ENCODE results near the gene CEP131. TPM values are rescaled to one million over a fixed set of nuclear protein-coding genes. Genes with fewer than 3 reads are reported as not detected.
"Not testable (repeated sequence)": the region's sequence is repeated elsewhere in the genome, so short reads cannot be mapped to it uniquely, and the experiment has no call there.

The CEP131 gene
- total RNA-seq, 4 donors from 2014 or later: 9.2 to 35.0 (median 20.9) TPM

DNA sequence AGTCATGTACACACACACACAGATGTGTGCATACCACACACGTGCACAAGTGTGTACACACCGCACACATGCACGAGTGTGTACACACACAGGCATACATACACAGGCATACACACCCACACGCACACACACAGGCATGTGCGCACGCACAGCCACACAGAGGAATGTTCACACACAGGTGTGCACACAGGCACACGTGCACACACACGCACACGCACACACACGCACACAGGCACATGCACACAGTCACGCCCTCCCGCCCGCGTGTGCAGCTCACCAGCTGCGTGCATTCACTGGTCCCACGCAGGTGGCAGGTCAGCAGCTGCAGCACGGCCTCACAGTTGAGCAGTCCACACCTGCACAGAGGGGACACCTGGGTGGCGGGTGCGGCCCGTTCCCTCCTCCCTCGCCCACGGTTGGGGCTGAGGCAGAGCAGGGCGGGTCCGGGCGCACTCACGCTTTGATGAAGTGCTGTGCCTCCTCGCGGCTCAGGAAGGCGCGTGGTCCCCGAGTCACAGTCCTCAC, 8.4 kb upstream of the CEP131 start:
- Histone ChIP-seq H3K27me3 (no peaks in the 10 kb centered on the region), H3K27ac (no peak overlapping the region), H3K9me3 (peaks cover 0 to 4% (median 0%) of the 10 kb centered on the region in 4 donors), H3K4me1 (peaks cover 0 to 7% (median 0%) of the 10 kb centered on the region in 4 donors), H3K36me3 (peaks cover 2 to 79% (median 16%) of the 10 kb centered on the region in 3 donors), H3K4me3 (no peak overlapping the region)
- WGBS, 2 donors: 83 to 92% methylated on average over 11 to 12 of the region's 31 CpGs
- TF ChIP-seq POLR2A (IDR thresholded peaks at IDR 0.05) (no peak), CTCF (IDR thresholded peaks at IDR 0.05) (no peak)
- no peak for DNase-seq (ENCODE audit: low spot score in 2 of 2)

GRCh38 chr17:81230043-81230820, 7.5 kb upstream of the CEP131 start:
- Histone ChIP-seq H3K27ac (no peak overlapping the region), H3K4me3 (no peak overlapping the region), H3K4me1 (peaks cover 0 to 3% (median 0%) of the 10 kb centered on the region in 4 donors), H3K9me3 (peaks cover 0 to 4% (median 0%) of the 10 kb centered on the region in 4 donors), H3K27me3 (no peaks in the 10 kb centered on the region), H3K36me3 (peaks cover 2 to 69% (median 16%) of the 10 kb centered on the region in 3 donors)
- WGBS, 2 donors: 86 to 92% methylated on average over 26 of the region's 26 CpGs
- DNase-seq (ENCODE audit: low spot score in 2 of 2): no peak
- TF ChIP-seq EP300 (IDR thresholded peaks at IDR 0.05) (no peak), CTCF (IDR thresholded peaks at IDR 0.05) (no peak), POLR2A (IDR thresholded peaks at IDR 0.05) (no peak)

DNA sequence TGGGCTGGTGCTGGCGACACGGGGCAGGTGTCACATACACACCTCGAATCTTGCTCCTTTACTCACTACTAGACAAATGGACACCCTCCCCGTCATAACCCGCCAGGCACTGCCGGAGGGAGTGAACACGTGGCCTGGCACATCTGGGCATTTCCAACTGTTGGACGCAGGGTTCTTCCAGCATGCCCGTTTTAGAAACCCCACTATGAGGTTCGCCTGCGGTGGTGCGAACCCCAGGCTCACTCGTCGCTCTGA, 6.8 kb upstream of the CEP131 start:
- Histone ChIP-seq H3K9me3 (peaks cover 0 to 4% (median 0%) of the 10 kb centered on the region in 4 donors), H3K4me3 (no peak overlapping the region), H3K27me3 (no peaks in the 10 kb centered on the region), H3K4me1 (no peaks in the 10 kb centered on the region), H3K27ac (no peak overlapping the region), H3K36me3 (peaks cover 2 to 66% (median 16%) of the 10 kb centered on the region in 3 donors)
- WGBS, 2 donors: 92 to 93% methylated on average over 13 to 14 of the region's 14 CpGs
- DNase-seq (ENCODE audit: low spot score in 2 of 2): no peak
- no peak for TF ChIP-seq POLR2A (IDR thresholded peaks at IDR 0.05)
- TF ChIP-seq EP300 (IDR thresholded peaks at IDR 0.05): no peak
- TF ChIP-seq CTCF (IDR thresholded peaks at IDR 0.05): no peak

DNA sequence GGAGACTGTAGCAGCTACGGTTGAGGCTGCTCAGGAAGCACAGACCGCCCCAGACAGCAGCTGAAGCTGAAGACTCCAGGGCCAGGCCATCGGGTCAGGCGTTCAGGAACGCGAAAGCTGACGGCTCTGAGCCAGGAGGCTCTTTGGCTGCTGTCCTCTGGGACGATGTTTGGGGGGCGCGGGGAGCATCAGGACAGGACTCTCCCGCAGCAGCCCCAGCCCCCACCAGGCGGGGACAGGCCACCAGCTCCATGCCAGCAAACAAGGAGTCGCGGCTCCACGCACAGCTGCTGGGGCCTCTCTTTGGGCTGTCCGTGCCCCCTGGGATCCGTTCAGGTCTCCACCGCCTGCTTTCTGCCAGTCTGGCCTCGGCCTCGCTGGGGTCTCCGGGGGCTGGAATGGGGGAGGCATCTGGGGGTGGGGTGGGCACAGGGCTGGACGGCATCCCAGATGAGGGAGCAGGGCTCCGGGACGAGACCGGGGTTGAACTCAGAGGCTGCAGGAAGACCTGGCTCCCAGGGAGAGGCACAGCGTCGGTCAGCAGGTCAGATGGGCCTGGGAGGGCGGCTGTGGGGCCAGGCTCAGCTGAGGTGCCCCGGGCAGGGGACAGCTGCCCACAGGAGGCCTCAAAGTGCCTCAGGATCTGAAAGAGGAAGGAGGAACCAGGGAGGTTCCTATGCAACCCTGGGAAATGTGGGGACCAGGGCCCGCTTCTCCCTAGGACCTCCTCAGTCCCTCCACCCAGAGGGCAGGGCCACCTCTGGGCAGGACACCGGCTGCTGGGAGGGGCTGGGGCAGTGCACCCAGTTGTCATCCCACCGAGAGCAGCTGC, 6.3 kb upstream of the CEP131 start:
- 72 to 75% methylated on average over 25 to 26 of the region's 32 CpGs for WGBS, 2 donors
- TF ChIP-seq POLR2A (IDR thresholded peaks at IDR 0.05) (no peak), EP300 (IDR thresholded peaks at IDR 0.05) (no peak)
- no peak overlapping the region for H3K4me3 ChIP-seq
- H3K4me1 ChIP-seq: no peaks in the 10 kb centered on the region
- peaks cover 0 to 4% (median 0%) of the 10 kb centered on the region in 4 donors for H3K9me3 ChIP-seq
- H3K27me3 ChIP-seq: no peaks in the 10 kb centered on the region
- peak overlapping the region in 1 of 4 donors; percentile 19 for H3K27ac ChIP-seq
- peaks cover 2 to 61% (median 16%) of the 10 kb centered on the region in 3 donors for H3K36me3 ChIP-seq
- no peak for DNase-seq (ENCODE audit: low spot score in 2 of 2)

GRCh38 chr17:81228420-81228819, 5.7 kb upstream of the CEP131 start:
- TF ChIP-seq POLR2A (IDR thresholded peaks at IDR 0.05) (no peak), EP300 (IDR thresholded peaks at IDR 0.05) (no peak), CTCF (IDR thresholded peaks at IDR 0.05) (no peak)
- peaks cover 2 to 55% (median 16%) of the 10 kb centered on the region in 3 donors for H3K36me3 ChIP-seq

DNA sequence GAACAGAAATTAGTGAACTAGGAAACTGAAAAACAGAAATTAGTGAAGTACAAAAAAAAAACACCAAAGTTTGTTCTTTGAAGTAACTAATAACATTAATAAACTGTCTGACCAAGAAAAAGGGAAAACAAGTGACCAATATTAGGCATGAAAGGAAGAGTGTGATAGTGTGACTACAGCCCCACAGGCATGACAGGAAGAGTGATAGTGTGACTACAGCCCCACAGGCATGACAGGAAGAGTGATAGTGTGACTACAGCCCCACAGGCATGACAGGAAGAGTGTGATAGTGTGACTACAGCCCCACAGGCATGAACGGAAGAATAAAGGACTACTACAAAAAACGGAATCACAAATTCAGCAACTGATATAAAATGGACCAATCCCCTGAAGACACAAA, 4.9 kb upstream of the CEP131 start:
- H3K36me3 ChIP-seq: peaks cover 2 to 47% (median 15%) of the 10 kb centered on the region in 3 donors
- H3K4me3 ChIP-seq; H3K27me3 ChIP-seq; H3K4me1 ChIP-seq; H3K9me3 ChIP-seq; DNase-seq (ENCODE audit: low spot score in 2 of 2); H3K27ac ChIP-seq: not testable (repeated sequence)
- WGBS, 2 donors: 61 to 69% methylated on average over 2 of the region's 2 CpGs

More at GRCh38 chr17:81228420-81228819, 5.7 kb upstream of the CEP131 start:
- H3K27me3 ChIP-seq: no peaks in the 10 kb centered on the region
- peaks cover 0 to 4% (median 0%) of the 10 kb centered on the region in 4 donors for H3K9me3 ChIP-seq
- H3K4me1 ChIP-seq: peaks cover 0 to 4% (median 0%) of the 10 kb centered on the region in 4 donors
- H3K27ac ChIP-seq: peak overlapping the region in 1 of 4 donors; percentile 19
- 68 to 76% methylated on average over 9 of the region's 9 CpGs for WGBS, 2 donors
- no peak overlapping the region for H3K4me3 ChIP-seq
- no peak for DNase-seq (ENCODE audit: low spot score in 2 of 2)

Measured in tibial nerve (tissue), 4 donors.